Fibroblast of skin of right quadriceps (primary cell): ENCODE measurements around the gene GMDS.

ENCODE experiments used
- DNase-seq: peaks from one replicate; pipeline ENCODE4 v3.0.0-alpha.2; 2013

Gene GMDS

DNA sequence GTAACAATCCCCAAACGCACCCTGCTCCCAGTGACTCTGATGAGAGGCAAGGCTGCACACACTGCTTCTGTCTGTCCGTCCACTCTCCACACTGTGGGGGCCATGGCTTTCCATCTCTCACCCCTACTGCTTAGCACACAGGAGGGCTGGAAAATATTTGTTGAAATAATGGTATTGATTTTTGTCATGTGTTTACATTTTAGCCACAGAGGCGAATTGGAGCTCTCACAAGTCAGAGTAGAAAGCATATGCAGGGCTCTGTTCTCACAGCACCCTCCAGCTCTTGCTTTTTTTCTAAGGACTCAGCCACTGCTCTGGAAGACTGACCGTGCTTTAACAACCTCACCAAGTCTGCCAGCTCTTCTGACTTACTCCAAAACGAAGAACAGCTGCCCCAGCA is 273.8 kb downstream of the GMDS start:
- DNase-seq: no peak

DNA sequence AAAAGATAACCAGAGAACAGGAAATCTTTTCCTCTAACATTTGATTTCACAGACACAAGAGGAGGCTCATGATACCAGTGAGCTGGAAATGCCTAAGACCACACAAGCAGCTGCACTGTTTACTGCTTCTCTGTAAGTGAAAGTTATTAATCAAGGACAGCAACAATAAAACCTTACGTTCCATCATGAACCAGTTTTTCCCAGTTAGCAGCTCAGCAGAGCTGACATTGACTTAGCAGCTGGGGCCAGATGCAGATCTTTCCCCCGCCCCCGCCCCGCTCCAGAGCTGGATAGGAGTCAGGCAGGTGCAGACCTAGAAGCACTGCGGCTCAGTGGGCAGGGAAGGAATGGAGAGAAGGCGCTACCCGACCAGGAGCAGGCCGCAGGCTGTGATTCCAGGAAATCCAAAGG is 275.2 kb downstream of the GMDS start:
- no peak for DNase-seq

DNA sequence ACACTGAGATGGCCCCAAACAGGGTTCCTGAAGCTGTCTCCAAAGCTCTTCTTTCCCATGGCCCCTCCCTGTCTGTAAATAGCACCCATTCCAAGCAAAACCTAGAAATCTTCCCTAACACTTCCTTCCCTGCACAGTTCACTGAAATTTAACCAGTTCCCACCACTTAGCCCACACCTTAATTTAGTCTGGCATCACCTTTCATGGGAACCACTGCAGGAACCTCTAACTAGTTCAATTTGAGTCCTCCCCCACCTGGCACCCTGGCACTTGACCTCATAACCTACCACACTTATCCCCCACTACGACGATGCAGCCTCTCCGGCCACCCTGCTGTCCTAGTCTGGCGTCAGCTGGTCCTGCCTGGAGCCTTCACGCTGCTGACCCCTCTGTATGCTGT is 278.7 kb downstream of the GMDS start:
- DNase-seq: no peak

DNA sequence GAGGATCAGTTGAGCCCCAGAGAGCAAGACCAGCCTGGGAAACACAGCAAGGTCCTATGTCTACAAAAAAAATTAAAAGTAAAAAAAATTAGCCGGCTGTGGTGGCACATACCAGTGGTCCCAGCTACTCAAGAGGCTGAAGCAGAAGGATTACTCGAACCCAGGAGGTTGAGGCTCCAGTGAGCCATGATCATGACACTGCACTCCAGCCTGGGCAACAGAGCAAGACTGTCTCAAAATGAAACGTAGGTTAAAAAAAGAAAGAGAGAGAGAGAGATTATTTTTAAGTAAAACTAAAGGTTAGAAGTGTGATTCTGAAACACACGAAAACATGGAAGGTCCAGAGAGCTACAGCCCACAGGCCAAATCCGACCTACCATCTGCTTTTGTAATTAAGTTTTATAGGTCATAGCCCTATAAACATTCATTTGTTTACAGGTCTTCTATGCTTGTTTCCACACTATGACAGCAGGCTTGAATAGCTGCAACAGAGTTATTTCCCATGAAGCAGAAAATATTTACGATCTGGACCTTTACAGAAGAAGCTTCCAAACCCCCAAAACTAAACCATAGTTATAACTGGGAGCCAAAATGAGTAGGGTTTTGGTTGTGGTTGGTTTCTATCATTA is 279.7 kb downstream of the GMDS start:
- no peak for DNase-seq

DNA sequence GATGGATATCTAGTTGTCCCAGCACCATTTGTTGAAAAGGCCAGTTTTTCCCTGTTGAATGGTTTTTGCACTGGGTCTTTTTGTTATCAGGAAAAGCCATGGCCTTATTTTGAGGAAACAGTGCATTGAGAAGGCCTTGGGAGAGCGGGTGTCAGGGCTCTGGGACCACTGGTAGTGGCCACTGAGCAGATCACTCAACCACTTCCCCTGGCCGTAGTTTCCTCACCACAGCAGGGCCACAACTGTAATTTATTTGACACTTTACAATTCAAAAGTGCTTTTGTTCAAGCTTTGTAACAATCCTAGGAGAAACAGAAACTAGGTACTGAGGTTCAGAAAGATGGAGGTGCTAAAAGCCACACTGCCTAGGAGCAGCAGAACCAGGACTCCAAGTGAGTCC is 281.8 kb downstream of the GMDS start:
- no peak for DNase-seq

DNA sequence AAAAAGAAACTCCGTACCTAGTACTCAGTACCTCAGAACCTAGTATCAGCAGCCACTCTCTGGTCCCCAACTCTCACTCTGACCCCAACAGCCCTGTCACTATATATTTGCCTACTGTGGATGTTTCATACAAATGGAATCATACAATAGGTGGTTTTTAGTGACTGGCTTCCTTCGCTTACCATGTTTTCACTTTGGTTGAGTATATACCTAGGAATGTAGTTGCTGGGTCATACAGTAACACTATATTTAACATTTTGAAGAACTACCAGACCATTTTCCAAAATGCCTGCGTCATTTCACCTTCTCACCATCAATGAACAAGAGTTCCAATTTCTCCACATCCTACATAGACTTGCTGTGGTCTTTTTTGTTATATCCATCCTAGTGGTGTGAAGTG is 283.2 kb downstream of the GMDS start:
- DNase-seq: no peak

DNA sequence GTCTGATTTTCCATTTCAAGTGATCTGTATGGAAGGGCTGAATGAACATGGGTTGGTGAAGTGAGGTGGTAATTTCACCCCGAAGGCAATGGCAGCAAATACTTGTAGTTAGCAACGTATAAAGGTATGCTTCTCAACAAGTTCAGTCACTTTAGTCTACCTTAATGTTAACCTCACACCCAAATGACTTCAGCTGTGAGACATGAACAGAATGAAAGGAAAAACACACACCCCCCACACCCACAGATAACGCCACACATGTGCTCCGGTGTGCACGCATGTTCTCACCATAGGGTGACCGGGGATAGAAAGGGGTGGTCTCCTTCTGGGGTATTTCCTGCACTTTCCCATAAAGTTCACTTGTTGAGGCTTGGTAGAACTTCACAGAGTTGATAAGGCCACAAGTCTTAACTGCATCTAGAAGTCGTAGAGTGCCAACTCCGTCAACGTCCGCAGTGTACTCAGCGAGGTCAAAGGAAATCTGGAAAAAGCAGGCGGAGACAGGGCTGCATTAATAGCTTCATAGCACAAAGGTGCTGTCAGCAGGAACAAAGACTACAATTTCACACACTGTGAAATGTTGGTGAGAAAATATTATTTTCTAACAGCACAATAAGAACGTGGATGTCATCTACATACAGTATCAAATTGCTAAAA is 284.8 kb downstream of the GMDS start:
- DNase-seq: no peak

DNA sequence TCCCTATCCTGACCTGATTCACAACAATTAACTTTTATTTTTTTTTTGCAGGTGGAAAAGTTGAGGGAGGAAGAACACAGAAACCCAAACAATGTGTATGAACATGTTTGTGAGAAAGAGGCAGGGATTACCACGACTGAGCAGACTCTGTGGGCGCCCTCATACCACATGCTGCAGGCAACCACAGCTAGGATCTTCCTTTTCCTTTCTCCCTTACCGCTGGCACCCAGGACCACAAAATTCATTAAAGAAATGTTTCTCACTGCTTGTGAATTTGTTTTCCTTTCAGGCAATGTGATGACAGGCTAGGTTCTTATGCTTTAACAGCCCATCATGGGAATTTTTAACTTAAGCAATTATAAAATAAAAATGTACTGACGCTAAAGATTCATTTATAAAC is 287.1 kb downstream of the GMDS start:
- no peak for DNase-seq

DNA sequence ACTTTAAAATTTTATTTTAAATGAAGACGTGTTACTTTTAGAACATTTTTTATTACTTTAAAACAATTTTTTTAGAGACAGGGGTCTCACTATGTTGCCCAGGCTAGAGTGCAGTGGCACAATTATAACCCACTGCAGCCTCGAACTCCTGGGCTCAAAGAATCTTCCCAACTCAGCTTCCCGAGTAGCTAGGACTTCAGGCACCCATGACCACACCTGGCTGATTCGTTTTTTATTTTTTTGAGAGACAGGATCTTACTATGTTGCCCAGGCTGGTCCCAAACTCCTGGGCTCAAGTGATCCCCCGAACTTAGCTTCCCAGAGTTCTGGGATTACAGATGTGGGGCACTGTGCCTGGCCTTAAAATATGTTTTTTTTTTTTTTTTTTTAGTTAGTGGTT is 287.7 kb downstream of the GMDS start:
- DNase-seq: no peak

DNA sequence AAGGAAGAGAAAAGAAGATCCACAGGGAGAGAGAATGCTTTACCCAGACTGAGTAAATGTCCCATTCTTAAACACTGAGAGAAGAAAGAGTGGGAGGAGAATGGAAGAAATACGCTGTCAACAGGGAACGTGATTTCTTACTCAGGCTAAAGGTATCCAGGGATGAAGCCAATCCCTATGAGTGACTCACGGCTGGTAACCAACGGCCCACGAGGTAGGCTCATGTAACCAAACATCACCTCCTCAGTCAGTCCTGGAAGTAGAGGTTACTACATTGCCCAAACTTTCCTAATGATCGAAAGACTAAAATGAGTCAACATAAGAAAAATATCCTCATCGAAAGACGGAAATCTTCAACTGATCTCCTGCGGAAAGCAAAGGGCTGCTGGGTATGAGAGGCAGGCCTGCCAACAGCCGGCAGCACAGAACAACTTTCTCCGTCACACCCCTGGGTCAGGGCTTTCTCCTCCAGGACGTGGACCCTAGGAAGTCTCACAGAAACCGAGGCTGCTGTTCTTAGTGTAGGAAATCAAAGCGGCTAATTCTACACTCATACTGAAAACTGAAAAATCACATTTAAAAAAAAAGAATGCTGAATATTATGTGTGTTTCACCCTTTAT is 292.6 kb downstream of the GMDS start:
- DNase-seq: peak; percentile 90

DNA sequence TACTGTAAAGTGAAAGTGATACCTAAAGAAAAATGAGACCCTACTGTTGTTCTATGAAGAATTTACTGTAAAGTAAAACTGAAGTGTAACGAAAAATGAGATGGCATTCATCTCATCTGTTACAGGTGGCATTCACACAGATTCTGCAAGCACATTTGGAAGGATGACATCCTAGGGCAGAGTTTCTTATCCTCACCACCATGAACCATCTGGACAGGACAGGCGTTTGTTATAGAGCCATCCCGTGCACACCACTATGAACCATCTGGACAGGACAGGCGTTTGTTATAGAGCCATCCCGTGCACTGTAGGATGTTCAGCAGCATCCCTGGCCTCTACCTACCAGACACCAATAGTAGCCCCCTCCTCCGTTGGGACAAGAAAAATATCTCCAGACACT is 294.8 kb downstream of the GMDS start:
- DNase-seq: no peak

DNA sequence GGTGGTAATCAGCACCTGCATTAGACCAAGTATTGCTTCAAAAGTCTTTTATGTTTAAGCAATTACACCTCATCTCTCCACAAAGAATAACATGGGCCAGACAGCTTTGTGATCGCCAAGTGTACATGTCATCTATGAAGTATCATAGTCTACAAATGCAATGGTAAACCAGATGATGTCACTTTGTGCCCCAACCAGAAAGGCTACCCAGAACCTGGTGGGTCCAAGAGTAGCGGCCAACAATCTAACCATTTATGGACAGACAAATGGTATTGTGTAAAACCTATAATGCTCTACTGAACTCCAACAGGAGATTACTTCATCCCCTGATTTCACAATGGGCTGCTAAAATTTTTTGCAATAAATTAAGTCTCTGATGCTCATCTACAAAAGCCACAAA is 295.9 kb downstream of the GMDS start:
- peak; percentile 35 for DNase-seq

DNA sequence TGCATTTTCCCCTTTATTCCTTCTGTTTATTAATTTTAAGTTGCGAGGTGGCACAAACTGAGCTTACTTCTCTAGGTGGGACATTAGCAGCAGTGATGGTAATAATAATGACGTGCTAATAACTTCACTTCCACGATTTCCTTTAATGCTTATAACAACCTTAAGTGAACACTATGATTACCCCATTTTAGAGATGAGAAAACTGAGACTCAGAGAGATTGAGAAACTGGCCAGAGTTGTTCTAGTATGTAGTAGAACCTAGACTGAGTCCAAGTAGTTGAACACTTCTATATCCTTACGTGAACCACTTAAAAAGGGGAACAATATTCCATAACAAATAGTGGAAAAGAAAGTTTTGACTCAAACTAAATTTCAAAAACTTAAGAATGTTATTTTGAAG is 297.5 kb downstream of the GMDS start:
- no peak for DNase-seq

DNA sequence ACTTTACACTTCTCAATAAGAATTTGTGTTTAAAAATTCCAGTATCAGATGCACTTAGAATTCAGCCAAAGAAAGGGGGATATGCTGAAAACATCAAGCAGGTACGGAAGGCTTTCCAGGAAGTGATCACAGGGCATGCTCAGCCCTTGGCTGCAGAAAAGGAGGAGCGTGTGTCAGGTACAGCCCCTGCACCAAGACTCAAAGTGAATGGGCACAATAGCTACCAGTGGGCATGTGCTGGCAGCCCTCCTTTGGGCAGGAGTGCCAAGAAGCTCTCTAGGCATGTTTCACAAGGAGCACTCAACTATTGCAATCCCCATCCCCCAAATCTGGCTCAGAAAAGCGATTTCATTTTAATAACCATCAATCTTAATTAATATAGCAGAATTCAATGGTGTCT is 298.8 kb downstream of the GMDS start:
- DNase-seq: no peak

DNA sequence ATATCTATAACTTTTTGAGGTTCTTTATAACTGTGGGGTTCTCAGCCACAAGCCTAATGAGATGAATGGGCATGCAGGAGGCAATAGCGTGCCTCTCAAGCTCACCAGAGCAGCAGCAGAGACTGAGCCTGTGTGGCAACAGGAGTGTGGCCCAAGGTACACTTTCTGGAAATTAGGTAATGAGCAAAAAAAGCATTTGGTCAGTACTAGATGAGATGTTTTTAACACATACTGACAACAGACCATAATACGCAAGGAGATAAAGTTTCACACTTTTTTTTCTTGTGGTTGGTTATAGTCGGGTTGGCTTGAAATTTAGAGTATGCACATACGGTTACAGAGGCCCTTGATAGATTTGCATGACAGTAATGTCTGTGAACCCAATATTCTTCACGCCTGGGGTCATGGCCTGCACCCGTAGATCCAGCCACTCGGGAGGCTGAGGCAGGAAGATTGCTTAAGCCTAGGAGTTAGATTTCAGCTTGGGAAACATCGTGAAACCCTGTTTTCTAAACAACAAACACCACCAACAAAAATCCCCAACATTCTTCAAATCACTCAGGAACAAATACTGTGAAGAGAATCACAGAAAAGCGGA is 300.1 kb downstream of the GMDS start:
- no peak for DNase-seq

DNA sequence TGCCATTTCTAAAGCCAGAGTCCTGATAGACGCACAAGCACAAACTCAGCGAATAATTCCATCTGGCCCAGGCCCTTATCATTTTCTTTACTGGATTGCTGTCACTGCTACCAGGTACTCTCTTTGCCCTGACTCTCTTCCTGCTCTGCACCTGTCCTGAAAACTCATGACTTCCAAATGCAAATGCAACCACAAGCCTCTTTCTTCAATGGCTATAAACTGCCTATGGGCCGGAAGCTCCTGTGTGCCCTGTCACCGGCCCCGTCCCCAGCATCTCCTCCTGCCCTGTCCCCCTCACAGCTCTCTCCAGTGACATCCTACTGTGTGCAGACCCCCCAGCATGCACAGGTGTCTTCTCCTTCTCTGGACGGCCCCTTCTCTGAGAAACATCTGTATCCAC is 302.6 kb downstream of the GMDS start:
- no peak for DNase-seq

DNA sequence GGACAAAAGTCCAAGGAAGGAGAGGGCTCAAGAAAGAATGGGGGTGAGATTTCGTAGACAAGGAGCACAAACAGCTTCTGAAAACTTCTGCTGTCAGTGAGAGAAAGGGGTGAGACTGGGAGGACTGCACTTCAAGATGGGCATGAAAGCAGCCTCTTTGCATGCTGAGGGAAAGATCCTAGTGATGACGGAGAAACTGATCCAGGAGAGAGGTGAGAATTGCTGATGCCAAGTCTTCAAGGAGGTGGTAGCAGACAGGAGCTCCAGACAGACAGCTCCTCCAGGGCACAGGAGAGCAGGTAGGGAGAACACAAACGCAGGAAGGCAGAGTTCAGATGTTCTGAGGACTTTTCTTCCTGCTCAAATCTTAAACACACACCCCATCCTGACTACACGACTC is 303.9 kb downstream of the GMDS start:
- DNase-seq: no peak

DNA sequence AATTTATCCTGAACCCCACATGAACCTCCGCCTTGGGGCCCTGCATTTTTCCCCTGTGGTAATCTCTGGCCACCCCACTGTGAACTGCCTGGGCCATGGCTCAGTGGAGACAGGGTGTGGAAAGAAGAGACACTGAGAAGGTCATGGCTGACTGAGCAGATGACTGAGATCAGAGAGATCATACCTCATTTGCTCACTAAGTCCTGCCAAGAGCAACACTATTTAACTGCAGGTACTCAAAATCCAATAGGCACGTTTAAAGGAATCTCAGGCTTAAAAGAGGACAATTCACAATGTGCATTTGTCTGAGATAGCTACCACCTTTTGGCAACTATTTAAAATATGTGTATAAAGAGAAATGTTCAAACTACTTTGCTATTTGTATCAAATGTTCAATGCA is 305.0 kb downstream of the GMDS start:
- no peak for DNase-seq

DNA sequence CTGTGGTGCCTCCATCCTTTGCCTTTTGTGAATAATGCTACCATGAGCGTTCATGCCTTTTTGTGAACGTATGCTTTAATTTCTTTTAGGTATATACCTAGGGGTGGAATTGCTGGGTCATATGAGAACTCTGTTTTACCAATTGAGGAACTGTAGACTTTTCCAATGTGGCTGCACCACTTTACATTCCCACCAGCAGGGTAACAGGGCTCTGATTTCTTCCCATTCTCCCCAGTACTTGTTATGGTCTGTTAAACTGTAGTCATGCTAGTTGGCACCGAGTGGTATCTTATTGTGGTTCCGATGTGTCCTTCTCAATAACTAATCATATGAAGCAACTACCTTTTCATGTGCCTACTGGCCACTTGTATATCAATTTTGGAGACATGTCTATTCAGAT is 312.1 kb downstream of the GMDS start:
- no peak for DNase-seq

DNA sequence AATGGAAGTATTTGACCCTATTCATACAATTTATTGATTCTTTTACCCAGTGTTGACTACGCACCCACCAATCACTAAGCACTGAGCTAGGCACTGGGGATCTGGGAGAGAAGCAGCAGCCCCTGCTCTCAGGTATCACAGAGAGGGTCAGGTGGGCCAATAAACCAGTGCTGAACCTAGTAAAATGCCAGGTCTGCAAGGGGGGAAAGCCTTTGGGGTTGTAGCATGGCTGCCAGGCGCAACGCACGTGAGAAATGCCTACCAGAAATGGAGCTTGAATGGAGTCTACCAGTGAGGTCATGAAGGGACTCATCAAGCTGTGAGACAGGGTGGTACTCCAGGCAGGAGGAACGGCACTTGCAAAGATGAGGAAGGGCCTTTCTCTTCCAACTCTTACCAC is 313.6 kb downstream of the GMDS start:
- DNase-seq: no peak

DNA sequence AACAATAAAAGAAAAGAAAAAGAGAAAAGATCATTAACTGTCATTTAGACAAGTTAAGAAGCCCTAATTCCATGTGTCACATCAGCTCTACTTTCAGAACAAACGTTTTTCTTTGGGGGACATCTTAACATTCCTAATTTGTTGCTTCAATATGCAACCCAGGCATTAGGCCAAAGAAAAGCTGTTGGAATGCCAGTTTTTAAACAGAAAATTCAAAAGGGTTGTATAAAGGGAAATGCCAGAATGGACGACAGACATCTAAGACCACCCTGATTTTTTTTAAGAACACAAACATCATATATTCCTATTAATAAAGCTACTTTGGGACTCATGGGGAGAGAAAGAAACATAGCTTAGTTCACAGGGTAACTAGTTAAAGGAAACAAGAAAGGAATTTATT is 315.0 kb downstream of the GMDS start:
- no peak for DNase-seq

DNA sequence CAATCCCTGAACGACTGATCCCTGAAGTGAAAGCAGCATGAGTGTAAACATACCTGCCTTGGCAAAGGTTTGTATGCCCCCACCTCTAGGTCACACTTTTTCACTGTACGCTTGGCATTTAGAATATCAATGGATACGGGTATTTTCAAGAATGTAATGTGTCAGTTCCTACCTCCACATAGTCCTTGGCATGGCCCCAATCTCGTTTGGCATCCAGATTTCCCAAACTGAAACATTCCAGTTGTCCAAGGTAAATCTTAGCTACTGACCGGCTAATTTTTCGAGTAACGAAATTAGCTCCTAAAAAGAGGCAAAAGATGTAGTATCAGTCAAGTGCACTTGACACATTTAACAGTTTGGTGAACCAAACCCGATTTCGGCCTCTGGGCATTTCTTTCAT is 315.5 kb downstream of the GMDS start:
- DNase-seq: no peak

DNA sequence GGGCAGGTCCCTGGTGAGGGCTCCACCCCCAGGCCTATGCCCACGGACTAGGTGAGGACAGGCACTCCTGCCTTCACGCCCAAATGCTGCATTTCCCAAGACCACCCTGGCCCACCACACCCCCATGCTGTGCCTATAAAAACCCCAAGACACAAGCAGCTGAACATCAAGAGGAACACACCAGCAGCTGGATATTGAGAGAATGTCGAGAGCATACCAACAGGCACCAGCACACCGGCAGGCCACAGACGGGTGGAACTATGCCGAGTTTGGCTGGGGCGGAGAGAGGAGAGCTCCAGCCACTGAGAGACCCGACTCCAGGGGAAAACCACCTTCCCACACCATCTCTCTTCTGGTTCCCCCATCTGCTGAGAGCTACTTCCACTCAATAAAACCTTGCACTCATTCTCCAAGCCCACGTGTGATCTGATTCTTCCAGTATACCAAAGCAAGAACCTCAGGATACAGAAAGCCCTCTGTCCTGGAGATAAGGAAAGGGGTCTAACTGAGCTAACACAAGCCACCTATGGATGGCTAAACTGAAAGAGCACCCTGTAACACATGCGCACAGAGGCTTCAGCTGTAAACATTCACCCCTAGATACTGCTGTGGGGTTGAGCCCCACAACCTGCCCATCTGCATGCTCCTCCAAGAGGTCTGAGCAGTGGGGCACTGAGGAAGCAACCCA is 319.5 kb downstream of the GMDS start:
- no peak for DNase-seq

DNA sequence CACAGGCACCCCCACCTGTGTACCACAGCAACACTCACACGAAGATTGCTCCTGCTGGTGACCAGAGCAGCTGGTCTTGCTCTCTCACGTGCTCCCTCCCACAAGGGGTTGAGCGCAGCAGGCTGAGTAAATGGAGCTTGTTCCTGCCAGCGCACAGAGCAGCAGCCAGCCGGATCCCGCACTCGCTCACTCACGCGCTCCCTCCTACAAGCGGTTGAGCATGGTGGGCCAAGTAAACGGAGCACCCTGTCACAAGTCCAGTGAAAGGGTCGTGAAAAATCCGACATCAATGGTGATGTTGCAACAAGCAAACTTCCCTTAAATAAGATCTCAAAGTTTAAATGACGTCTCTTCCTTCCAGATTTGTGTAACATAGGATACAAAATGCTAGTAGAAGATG is 322.0 kb downstream of the GMDS start:
- DNase-seq: no peak
